Ovary (tissue), 3 donors: ENCODE data around the gene DENND4C.

Experiments
- POLR2A ChIP-seq: fragments of 450-650 bp; IDR thresholded peaks from one replicate; pipeline ENCODE4 v1.6.1; 2017; ENCODE audit warnings: antibody characterized with exemption, mild to moderate bottlenecking, moderate library complexity
- TF ChIP-seq, protein P1 (sequence below), 3 donors: fragments of 450-650 bp in 2 of 3; fragments of 200-600 bp in 1 of 3; IDR thresholded peaks; one replicate each; pipeline versions ENCODE4 v1.5.1 to v1.8.0; 2016 to 2022; ENCODE audit warnings: antibody characterized with exemption in 3 of 3, mild to moderate bottlenecking in 1 of 3
- donor health status: DM: no; HTN: no; CAD: no.

DNA sequence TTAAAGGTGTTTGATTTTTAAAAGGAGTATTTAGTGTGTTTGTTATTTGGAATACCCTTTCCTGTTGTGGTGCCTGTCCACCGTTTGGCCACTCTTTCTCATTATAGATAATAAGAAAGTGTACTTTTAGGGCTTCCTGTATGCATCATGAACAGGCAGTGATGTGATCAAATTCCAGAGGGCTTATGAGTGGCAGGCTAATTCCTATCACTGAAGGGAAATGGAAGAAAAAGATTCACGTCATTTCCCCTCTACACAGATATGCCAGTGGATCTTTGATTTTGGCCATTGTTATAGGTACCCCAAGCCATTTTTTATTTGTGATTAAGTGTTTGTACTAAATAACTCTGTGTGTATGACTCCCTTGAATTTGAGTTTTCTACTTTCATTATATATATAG lies 112.5 kb downstream of the DENND4C start:
- TF ChIP-seq, protein P1, sequence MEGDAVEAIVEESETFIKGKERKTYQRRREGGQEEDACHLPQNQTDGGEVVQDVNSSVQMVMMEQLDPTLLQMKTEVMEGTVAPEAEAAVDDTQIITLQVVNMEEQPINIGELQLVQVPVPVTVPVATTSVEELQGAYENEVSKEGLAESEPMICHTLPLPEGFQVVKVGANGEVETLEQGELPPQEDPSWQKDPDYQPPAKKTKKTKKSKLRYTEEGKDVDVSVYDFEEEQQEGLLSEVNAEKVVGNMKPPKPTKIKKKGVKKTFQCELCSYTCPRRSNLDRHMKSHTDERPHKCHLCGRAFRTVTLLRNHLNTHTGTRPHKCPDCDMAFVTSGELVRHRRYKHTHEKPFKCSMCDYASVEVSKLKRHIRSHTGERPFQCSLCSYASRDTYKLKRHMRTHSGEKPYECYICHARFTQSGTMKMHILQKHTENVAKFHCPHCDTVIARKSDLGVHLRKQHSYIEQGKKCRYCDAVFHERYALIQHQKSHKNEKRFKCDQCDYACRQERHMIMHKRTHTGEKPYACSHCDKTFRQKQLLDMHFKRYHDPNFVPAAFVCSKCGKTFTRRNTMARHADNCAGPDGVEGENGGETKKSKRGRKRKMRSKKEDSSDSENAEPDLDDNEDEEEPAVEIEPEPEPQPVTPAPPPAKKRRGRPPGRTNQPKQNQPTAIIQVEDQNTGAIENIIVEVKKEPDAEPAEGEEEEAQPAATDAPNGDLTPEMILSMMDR (IDR thresholded peaks at IDR 0.05) = no peak
- no peak for TF ChIP-seq POLR2A
